Stimulated activated CD8-positive, alpha-beta memory T cell treated with anti-CD3 and anti-CD28 coated beads, Interleukin-7, amount 100 ng/mL, for 1 hour (primary cell): ENCODE data around the gene TMEM130.

ENCODE experiments used
- DNase-seq, 2 donors: peaks; one replicate each; pipeline ENCODE4 v3.0.0-alpha.2; 2020; ENCODE audit warnings: low read depth in 2 of 2

Gene TMEM130

GRCh38 chr7:98841179-98841997 is 28.4 kb downstream of the TMEM130 start:
- peak; percentile 45 to 65 for DNase-seq

GRCh38 chr7:98840722-98841121 is 29.1 kb downstream of the TMEM130 start:
- no peak for DNase-seq

GRCh38 chr7:98840096-98840495 is 29.7 kb downstream of the TMEM130 start:
- DNase-seq: no peak

- no peak for DNase-seq
These were observed 32.2 kb downstream of the TMEM130 start for GRCh38 chr7:98837630-98837972.

- no peak for DNase-seq
These were observed 32.8 kb downstream of the TMEM130 start for GRCh38 chr7:98836811-98837629.

- DNase-seq: no peak
These were observed 34.9 kb downstream of the TMEM130 start for GRCh38 chr7:98834949-98835348.

GRCh38 chr7:98833022-98833421 is 36.8 kb downstream of the TMEM130 start:
- DNase-seq: no peak

GRCh38 chr7:98831641-98832221 is 38.1 kb downstream of the TMEM130 start:
- DNase-seq: peak in 1 of 2 donors; percentile 5

GRCh38 chr7:98830972-98831548 is 38.8 kb downstream of the TMEM130 start:
- no peak for DNase-seq

GRCh38 chr7:98828368-98828767 is 41.4 kb downstream of the TMEM130 start:
- DNase-seq: no peak

- no peak for DNase-seq
These were observed 42.6 kb downstream of the TMEM130 start for GRCh38 chr7:98827258-98827657.

- DNase-seq: no peak
These were observed 43.0 kb downstream of the TMEM130 start for GRCh38 chr7:98826811-98827231.

GRCh38 chr7:98826387-98826786 is 43.4 kb downstream of the TMEM130 start:
- DNase-seq: no peak

GRCh38 chr7:98823226-98823625 is 46.6 kb downstream of the TMEM130 start:
- no peak for DNase-seq

GRCh38 chr7:98821348-98821747 is 48.5 kb downstream of the TMEM130 start:
- no peak for DNase-seq

- DNase-seq: no peak
These were observed 52.7 kb downstream of the TMEM130 start for GRCh38 chr7:98816967-98817710.

GRCh38 chr7:98816241-98816640 is 53.6 kb downstream of the TMEM130 start:
- no peak for DNase-seq

- no peak for DNase-seq
These were observed 54.5 kb downstream of the TMEM130 start for GRCh38 chr7:98815313-98815712.

GRCh38 chr7:98811299-98811698 is 58.5 kb downstream of the TMEM130 start:
- no peak for DNase-seq

GRCh38 chr7:98810153-98810802 is 59.5 kb downstream of the TMEM130 start:
- DNase-seq: no peak
